ENCODE measurements around the gene DENND4A. TPM values are rescaled to one million over a fixed set of nuclear protein-coding genes. Genes with fewer than 3 reads are reported as not detected.
A peak's percentile ranks its signal among the peaks of the same experiment; 100 is the strongest.

The DENND4A gene
- total and polyA plus RNA-seq, 9 of the 15 experiments (the other 6 are each of a cell fraction or from before 2014, with no cell fraction given) = 6.8 to 32.3 (median 19.9) TPM

- no peak; the same call in 1 of the 2 replicates for TF ChIP-seq HMBOX1 (IDR thresholded peaks at IDR 0.05)
- peak; percentile 96 for TF ChIP-seq POLR2A (conservative IDR thresholded peaks at IDR 0.05)
- TF ChIP-seq ATF1 (CRISPR knock-in tag; IDR thresholded peaks at IDR 0.05) = 0 out of 2 replicates have a peak, but pooled peaks have one; percentile 36
- peak; percentile 80 for TF ChIP-seq ATF1 (tag; IDR thresholded peaks at IDR 0.05)
- TF ChIP-seq ZNF830 (CRISPR knock-in tag; IDR thresholded peaks at IDR 0.05) = 0 out of 2 replicates have a peak, but pooled peaks have one; percentile 61
- TF ChIP-seq ZBTB2 (IDR thresholded peaks at IDR 0.05) = peak; percentile 72; the same call in 1 of the 2 replicates
- peak; percentile 96 for TF ChIP-seq PHF8 (IDR thresholded peaks at IDR 0.05; ENCODE audit: borderline replicate concordance, low read length)
- TF ChIP-seq HDAC1 (IDR thresholded peaks at IDR 0.05) = peak in 1 of 2 experiments; percentile 77; a peak in 2 of 4 replicates
- TF ChIP-seq ZBTB11 (CRISPR knock-in tag; IDR thresholded peaks at IDR 0.05) = peak; percentile 96 to 100 (median 99)
Measured at GRCh38 chr15:65610871-65611718, 181.0 kb downstream of the DENND4A start, which contains the start of gene INTS14 (continued).
